NCI-H69 (cell line): Measurements from ENCODE around the gene SH2D4B.

Experiments used
- DNase-seq: peaks from one replicate; lab custom pipeline; 2025; lab: John Stamatoyannopoulos, UW

Gene SH2D4B

DNA sequence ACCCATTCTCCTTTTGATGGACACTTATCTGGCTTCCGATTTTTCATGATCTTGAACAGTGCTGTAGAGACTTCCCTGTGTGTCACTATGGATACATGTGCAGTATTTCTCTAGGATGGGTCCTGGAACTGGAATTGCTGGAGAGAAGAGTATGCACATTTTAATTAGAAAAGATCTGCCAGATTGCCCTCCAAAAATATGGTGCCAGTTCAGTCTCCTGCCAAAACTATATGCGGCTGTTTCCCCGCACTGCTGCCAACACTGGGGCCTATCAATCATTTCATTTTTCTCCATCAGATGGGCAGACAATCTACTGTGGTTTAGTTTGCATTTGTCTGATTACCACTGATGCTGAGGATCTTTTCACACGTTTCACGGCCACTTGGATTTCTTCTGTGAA lies 105.0 kb downstream of the SH2D4B start:
- DNase-seq, result no peak

DNA sequence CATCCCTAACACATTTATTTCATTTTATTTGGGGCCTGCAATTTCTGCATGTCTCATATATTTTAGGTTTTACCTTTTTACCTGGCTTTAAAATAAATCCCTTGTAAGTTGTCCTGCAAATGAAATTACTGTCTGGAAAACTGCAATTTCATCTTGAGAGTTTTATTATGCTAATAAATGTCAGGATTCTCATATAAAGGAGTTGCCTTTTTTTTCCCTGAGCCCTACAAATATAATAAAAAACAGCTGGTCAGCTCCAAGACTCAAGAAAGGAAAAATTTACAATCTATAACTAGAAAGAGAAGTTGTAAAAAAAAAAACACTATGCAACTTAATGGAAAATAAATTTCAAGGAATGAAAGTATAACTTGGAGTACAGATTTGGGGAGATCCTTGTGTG lies 108.7 kb downstream of the SH2D4B start:
- no peak for DNase-seq

- no peak for DNase-seq
Measured at GRCh38 chr10:80647173-80647833, 109.6 kb downstream of the SH2D4B start.

DNA sequence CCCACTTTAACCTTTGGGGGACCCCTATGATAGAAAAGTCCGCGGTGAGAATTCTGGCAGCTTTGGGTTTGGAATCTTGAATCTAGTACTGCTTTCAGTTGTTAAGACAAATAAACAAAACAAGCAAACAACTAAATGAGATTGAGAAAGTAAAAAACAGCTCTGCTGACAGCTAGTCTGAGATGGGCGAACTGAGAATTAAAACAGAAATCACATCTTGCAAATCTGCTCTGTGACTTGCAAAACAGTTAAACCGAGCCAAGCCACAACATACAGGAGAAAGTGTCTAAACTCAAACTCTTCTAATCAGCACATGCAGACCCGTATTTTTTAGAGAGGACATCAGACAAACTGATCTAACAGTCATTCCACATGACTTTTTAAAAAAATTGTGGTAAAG lies 110.4 kb downstream of the SH2D4B start:
- no peak for DNase-seq

DNA sequence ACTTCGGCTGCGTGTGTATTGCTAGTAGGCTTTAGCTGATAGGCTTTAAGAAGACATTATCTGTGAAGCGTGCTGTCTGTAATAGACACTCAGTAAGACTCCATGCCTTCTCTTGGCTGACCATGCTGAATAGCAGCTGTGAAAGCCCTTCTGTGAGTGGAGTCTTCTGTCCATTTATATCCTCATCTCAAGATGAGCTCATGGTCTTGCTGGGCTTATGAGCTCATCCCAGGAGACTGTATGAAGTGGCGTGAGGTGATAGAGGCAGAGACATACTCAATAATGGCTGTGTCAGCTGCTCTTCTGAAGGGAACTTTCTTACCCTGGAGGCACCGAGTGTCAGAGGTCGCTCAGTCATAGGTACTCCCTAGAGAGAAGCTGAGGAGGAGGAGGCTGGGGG lies 111.5 kb downstream of the SH2D4B start:
- DNase-seq, result no peak

DNA sequence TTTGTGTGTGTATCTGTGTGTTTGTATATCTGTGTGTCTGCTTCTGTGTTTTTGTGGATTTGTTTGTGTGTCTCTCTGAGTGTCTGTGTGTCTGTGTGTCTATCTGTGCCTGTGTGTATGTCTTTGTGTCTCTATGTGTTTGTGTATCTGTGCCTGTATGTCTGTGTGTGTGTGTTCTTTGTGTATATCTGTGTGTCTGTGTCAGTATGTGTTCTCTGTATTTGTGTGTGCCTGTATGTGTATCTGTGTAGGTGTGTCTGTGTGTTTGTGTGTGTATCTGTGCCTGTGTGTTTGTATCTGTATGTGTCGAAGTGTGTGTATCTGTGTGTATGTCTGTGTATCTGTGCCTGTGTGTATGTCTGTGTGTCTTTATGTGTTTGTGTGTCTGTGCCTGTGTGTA lies 118.2 kb downstream of the SH2D4B start:
- DNase-seq, result no peak

DNA sequence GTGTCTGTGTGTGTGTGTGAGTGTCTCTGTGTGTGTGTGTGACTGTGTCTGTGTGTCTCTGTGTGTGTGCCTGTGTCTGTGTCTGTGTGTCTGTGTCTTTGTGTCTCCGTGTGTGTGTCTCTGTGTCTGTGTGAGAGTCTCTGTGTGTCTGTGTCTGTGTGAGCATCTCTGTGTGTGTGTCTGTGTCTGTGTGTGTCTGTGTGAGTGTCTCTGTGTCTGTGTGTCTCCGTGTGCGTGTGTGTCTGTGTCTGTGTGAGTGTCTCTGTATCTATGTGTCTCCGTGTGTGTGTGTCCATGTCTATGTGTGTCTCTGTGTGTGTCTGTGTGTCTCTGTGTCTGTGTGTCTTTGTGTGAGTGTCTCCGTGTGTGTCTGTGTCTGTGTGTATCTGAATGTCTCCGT lies 120.4 kb downstream of the SH2D4B start:
- DNase-seq, result no peak

DNA sequence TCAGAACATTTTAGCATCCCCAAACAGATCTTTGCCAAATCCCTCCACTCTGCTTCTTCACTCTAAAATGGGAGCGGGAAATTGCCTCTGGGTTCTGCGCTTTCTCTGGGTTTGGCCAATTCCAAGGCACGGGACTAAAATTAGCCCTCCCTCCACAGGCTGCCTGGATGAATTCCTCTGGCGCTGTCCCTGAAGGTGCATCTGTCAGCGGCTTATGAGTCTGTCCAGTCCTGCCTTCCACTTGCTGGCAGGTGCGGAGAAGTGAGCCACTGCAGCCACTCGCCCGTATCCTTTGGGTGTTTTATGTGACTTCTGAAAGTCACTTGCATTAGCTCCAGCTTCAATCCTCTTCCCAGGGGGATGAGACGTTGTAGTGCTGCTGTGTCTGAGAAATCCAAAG lies 121.6 kb downstream of the SH2D4B start:
- no peak for DNase-seq

DNA sequence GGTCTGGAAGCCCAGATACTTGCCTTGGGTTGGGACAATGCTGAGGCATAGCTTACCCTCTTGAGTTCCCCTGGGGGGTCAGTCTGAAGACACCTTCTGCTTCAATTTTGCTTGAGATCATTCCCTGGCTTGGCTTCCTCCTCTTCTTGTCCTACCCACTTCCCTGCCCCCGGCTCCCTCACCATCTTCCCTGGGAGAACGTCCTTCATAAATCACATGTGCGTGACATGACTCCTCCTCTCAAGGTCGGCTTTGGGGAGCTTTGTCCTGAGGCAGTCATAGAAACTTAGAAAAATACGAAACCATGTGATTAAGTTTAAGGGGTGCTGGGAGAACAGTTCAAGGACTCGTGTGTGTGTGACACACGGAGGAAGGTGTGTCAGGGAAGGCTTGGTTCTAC lies 122.6 kb downstream of the SH2D4B start:
- no peak for DNase-seq

DNA sequence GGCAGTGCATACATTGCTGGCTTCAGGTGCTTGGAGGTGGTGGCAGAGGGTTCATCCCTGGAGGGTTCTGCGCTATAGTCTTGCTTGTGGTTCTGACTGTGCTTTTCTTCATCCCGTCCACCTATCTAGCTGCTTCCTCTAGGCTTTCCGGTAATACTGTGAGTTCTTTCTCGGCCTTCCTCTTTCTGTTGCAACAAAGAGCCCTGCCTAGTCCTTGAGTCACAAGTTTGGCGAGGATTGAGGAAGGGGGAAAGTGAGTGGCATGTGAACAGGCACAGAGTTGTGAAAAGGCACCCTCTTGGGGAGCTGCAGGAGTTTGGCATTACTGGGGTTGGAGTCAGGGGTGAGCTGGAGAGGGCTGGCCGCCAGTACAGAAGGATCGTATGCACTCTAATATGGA lies 123.0 kb downstream of the SH2D4B start:
- DNase-seq, result no peak

GRCh38 chr10:80661526-80661925 lies 123.8 kb downstream of the SH2D4B start:
- no peak for DNase-seq

DNA sequence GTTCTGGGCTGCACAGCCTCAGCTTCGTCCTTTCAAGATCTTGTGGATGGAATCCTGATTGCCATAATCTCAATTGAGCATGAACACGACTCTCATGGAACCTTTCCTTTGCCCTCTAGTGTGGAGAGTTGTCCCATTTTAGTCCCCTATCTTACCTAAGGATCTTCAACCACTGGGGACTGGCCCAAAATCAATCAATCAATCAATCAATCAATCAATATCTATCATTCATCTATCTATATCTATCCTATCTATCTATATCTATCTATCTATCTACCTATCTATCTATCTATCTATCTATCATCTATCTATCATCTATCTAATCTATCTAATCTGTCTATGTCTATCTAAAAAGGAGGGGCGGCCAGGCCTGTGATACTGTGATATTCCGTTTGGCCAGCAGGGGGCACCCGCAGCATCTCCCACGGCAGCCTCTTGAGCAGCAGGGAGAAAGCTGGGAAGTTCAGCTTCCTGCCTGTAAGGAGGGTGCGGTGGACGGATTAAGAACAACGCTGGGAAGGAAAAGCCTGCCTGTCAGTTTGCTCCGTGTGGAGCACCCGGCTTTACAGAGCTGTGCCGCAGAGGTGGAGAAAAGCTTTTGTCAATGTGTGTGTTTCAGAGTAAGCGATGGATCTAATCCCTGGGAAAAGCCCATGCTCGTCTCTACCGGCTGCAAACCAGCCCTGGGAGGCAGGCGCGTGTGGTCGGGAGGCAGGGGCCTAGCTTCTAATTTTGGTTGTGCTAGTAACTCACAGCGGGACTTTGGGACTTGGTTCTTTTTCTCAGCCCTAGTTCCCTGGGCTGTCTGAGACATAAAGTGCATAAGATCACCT lies 124.9 kb downstream of the SH2D4B start:
- DNase-seq, result peak; percentile 65

- peak; percentile 52 for DNase-seq
Measured at GRCh38 chr10:80664071-80664680, 126.5 kb downstream of the SH2D4B start.

DNA sequence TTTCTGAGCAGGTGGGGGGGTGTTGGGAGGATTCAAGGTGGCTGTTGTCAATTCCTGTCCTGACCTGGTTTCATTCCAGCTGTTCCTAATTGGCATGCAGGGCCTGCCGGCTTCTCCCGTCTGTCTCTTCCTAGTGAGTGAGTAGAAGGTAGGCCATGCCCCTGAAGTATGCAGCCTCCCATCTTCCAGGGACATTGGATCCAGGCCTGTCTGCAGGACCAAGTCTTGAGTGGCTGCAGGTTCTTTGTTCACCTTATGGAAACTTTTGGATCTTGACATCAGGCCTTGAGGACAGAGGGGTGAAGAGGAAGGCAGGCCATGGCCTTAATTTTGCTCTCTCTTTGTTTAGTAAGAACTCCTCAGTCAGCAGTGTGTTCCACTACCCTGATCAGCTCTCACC lies 131.8 kb downstream of the SH2D4B start:
- no peak for DNase-seq

DNA sequence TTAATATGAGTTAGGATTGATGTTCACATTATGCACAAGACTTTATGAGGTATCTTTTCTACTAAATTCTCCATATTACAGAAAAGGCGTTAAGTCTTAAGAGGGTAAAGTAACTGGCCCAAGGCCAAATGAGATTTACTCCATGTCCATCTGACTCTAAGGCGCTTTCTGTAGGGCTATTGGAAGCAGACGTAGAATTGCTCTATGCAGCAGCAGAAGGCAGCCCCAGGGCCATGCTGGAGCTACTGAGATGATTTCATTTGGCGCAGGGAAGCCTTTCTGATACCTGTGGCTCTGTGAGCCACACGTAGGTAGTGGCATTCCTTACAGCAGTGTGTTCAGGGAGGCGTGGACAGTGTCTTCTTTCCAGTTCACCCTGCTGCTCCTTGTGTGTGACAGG lies 133.1 kb downstream of the SH2D4B start:
- no peak for DNase-seq

DNA sequence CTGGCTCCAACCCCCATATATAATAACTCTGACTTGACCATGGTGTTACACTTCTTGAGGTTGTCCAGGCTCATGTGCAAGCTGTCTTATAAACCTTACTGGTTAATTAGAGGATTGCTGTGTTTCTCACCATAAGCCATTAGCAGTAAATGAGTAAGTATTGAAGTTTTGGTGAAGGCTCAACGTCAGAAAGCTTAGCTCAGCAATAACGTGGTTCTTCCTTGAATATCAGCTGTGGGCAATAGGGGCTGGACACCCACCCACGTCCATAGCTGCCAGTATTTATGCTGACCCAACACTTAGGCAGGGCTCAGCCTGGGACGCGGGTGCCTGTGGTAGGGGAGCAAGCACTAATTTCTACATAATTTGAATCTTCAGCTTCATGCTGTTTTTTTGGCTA lies 134.1 kb downstream of the SH2D4B start:
- DNase-seq, result no peak

GRCh38 chr10:80672613-80673012 lies 134.9 kb downstream of the SH2D4B start:
- no peak for DNase-seq

GRCh38 chr10:80674809-80675208 lies 137.1 kb downstream of the SH2D4B start:
- no peak for DNase-seq

- no peak for DNase-seq
Measured at GRCh38 chr10:80681142-80681541, 143.4 kb downstream of the SH2D4B start.

DNA sequence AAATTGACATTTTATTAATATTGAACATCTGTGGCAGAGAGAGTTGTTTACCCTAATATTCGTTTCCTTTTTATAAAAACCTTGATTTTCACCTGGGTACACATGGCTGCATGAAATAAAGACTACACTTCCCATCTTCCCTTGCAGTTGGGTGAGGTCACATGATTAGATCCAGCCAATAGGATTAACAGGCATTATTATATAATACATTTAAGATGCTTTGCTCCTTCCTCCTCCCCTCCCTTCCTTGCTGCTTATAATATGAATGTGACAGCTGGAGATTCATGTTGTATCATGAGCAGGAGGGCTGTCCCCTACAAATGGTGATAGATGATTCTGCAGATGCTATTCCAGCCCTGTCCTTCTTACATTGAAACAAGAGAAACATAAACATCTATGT lies 146.6 kb downstream of the SH2D4B start:
- DNase-seq, result no peak

DNA sequence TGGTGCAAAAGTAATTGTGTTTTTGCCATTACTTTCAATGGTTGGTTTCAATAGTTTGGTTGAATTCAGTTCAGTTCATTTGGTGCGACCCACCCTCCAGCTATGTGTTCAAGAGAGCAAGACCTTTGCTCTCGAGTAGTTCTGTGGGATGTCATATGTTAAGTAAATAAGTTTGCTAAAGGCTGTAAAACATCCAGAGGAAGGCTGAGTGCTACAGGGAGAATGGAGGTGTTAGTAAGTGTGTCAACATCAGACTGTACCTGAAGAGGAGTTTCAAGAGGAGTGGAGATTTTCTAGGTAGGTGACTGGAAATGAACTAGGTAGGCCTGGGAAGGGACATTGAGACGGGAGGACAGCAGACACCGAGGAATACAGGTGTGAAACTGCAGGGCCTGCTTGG lies 147.7 kb downstream of the SH2D4B start:
- DNase-seq, result no peak

GRCh38 chr10:80686734-80687475 lies 149.2 kb downstream of the SH2D4B start:
- no peak for DNase-seq

DNA sequence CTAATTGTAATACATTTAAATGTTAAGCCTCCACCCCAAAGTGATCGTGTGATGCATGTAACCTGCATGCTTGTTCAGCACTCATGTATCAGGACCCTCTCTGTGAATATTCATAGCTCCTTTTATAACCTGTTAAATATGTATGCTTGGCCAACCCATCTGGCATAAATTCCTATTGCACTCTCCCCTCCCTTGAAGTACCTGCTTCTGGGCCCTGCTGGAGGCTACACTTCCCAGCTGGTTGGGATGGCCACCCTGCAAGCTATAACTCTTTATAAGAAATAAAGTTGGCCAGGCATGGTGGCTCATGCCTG lies 149.7 kb downstream of the SH2D4B start:
- DNase-seq, result no peak
